ENCODE measurements around the gene UTF1.

Gene UTF1

GRCh38 chr10:133259602-133259989, 29.6 kb downstream of the UTF1 start:
- TF ChIP-seq FOXP2 (optimal IDR thresholded peaks at IDR 0.05; ENCODE audit: borderline replicate concordance, extremely low read depth, extremely low read length, insufficient read depth), result no peak

GRCh38 chr10:133260895-133261725, 31.1 kb downstream of the UTF1 start:
- TF ChIP-seq FOXP2 (optimal IDR thresholded peaks at IDR 0.05; ENCODE audit: borderline replicate concordance, extremely low read depth, extremely low read length, insufficient read depth), result no peak
- TF ChIP-seq POLR2AphosphoS5 (IDR thresholded peaks at IDR 0.05; ENCODE audit: low read depth, low read length), result no peak
- no peak for TF ChIP-seq REST (IDR thresholded peaks at IDR 0.05; ENCODE audit: insufficient read depth in 1 of 2, low read depth in 2 of 2, low read length in 2 of 2)
- TF ChIP-seq SIN3A (IDR thresholded peaks at IDR 0.05; ENCODE audit: borderline replicate concordance, insufficient read depth, low read length), result no peak
- TF ChIP-seq TAF1 (IDR thresholded peaks at IDR 0.05; ENCODE audit: borderline replicate concordance, insufficient read depth, low read length), result no peak

- TF ChIP-seq TAF1 (IDR thresholded peaks at IDR 0.05; ENCODE audit: borderline replicate concordance, insufficient read depth, low read length) (no peak), REST (IDR thresholded peaks at IDR 0.05; ENCODE audit: insufficient read depth in 1 of 2, low read depth in 2 of 2, low read length in 2 of 2) (no peak), FOXP2 (optimal IDR thresholded peaks at IDR 0.05; ENCODE audit: borderline replicate concordance, extremely low read depth, extremely low read length, insufficient read depth) (peak; percentile 14)
Measured at GRCh38 chr10:133261726-133262325, 31.8 kb downstream of the UTF1 start.

- TF ChIP-seq POLR2AphosphoS5 (IDR thresholded peaks at IDR 0.05; ENCODE audit: low read depth, low read length) (no peak), SIN3A (IDR thresholded peaks at IDR 0.05; ENCODE audit: borderline replicate concordance, insufficient read depth, low read length) (no peak), FOXP2 (optimal IDR thresholded peaks at IDR 0.05; ENCODE audit: borderline replicate concordance, extremely low read depth, extremely low read length, insufficient read depth) (no peak), TAF1 (IDR thresholded peaks at IDR 0.05; ENCODE audit: borderline replicate concordance, insufficient read depth, low read length) (no peak), REST (IDR thresholded peaks at IDR 0.05; ENCODE audit: insufficient read depth in 1 of 2, low read depth in 2 of 2, low read length in 2 of 2) (no peak)
Measured at GRCh38 chr10:133262696-133263095, 32.7 kb downstream of the UTF1 start.

GRCh38 chr10:133263674-133264073, 33.7 kb downstream of the UTF1 start:
- TF ChIP-seq SIN3A (IDR thresholded peaks at IDR 0.05; ENCODE audit: borderline replicate concordance, insufficient read depth, low read length), result no peak
- TF ChIP-seq REST (IDR thresholded peaks at IDR 0.05; ENCODE audit: insufficient read depth in 1 of 2, low read depth in 2 of 2, low read length in 2 of 2), result no peak
- no peak for TF ChIP-seq TAF1 (IDR thresholded peaks at IDR 0.05; ENCODE audit: borderline replicate concordance, insufficient read depth, low read length)
- TF ChIP-seq POLR2AphosphoS5 (IDR thresholded peaks at IDR 0.05; ENCODE audit: low read depth, low read length), result no peak
- TF ChIP-seq FOXP2 (optimal IDR thresholded peaks at IDR 0.05; ENCODE audit: borderline replicate concordance, extremely low read depth, extremely low read length, insufficient read depth), result no peak
